K562 (cell line): ENCODE results near the gene HIP1R. TPM values are rescaled to one million over a fixed set of nuclear protein-coding genes. Genes with fewer than 3 reads are reported as not detected.
A peak's percentile ranks its signal among the peaks of the same experiment; 100 is the strongest.

Experiments used
- L3MBTL2 ChIP-seq: fragments of 450-650 bp; IDR thresholded peaks from 2 replicates; pipeline ENCODE4 v1.6.1; 2016; ENCODE audit warnings: mild to moderate bottlenecking, moderate library complexity
- NCOR1 ChIP-seq: fragments of 450-650 bp; IDR thresholded peaks from 2 replicates; pipeline ENCODE4 v1.6.1; 2016; ENCODE audit warnings: mild to moderate bottlenecking, moderate library complexity
- RAD21 ChIP-seq, 2 experiments: fragments of 250-450 bp in 1 of 2; fragments of 450-650 bp in 1 of 2; sonication (Bioruptor Pico) in 1 of 2; formaldehyde crosslinking in 1 of 2; IDR thresholded peaks in 1 of 2; conservative IDR thresholded peaks in 1 of 2; 2 replicates each; pipeline versions ENCODE4 v1.4.0 to v1.8.0; 2020 to 2022; ENCODE audit warnings: mild to moderate bottlenecking in 2 of 2, moderate library complexity in 1 of 2
- RCOR1 ChIP-seq, 2 experiments: IDR thresholded peaks; 2 replicates each; pipeline ENCODE4 v1.6.1; 2012; ENCODE audit warnings: low read depth in 2 of 2, low read length in 2 of 2, borderline replicate concordance in 1 of 2, improper control_type of control experiment in 1 of 2
- ZNF57 ChIP-seq: fragments of 450-650 bp; formaldehyde crosslinking; IDR thresholded peaks from 2 replicates; pipeline ENCODE4 v1.4.0; 2020; ENCODE audit warnings: mild to moderate bottlenecking, moderate library complexity
- polyA plus RNA-seq, 8 experiments: library from polyadenylated mRNA; depleted of rRNA in 4 of 8; stranded (reverse) in 5 of 8; unstranded in 3 of 8; fragments of >200 nt; fragmentation: Nextera tagmentation in 2 of 8; fragmentation: Illumina TruSeq in 1 of 8; extraction: Ambion mirVana in 2 of 8; extraction: Trizol in 1 of 8; gene quantifications; 2 replicates each; pipeline versions ENCODE4 v1.2.1 to v1.2.3, GENCODE V29; 2011 to 2014; ENCODE audit warnings: inconsistent platforms in 1 of 8, missing spikeins in 1 of 8
- total RNA-seq, 7 experiments: library from RNA; depleted of rRNA in 6 of 7; stranded (reverse); fragments of >200 nt in 6 of 7; fragmentation: Illumina TruSeq in 2 of 7; extraction: Trizol in 2 of 7; gene quantifications; 2 replicates each; pipeline versions ENCODE4 v1.2.1 to v1.2.3, GENCODE V29; 2011 to 2021; ENCODE audit warnings: low replicate concordance in 1 of 7
- TF ChIP-seq, protein P1 (sequence below), 2 experiments: fragments of 450-650 bp; formaldehyde crosslinking in 1 of 2; IDR thresholded peaks; 2 replicates each; pipeline versions ENCODE4 v1.4.0 to v1.6.1; 2014 to 2020; ENCODE audit warnings: mild to moderate bottlenecking in 2 of 2, borderline replicate concordance in 1 of 2, low read depth in 1 of 2
- TF ChIP-seq, protein P2 (sequence below), 2 experiments: fragments of 450-650 bp in 1 of 2; sonication (generic) in 1 of 2; formaldehyde crosslinking; conservative IDR thresholded peaks; 2 replicates each; pipeline versions ENCODE4 v1.4.0 to v1.8.1; 2020 to 2022; ENCODE audit warnings: mild to moderate bottlenecking in 1 of 2, missing genetic modification reagents in 1 of 2
- TF ChIP-seq, protein P3 (sequence below): fragments of 450-650 bp; IDR thresholded peaks from 2 replicates; pipeline ENCODE4 v1.6.1; 2016; ENCODE audit warnings: low read depth, mild to moderate bottlenecking, moderate library complexity

Gene HIP1R
- total and polyA plus RNA-seq, 9 of the 15 experiments (the other 6 are each of a cell fraction or from before 2014, with no cell fraction given) = 0.15 to 31.0 (median 14.2) TPM

DNA sequence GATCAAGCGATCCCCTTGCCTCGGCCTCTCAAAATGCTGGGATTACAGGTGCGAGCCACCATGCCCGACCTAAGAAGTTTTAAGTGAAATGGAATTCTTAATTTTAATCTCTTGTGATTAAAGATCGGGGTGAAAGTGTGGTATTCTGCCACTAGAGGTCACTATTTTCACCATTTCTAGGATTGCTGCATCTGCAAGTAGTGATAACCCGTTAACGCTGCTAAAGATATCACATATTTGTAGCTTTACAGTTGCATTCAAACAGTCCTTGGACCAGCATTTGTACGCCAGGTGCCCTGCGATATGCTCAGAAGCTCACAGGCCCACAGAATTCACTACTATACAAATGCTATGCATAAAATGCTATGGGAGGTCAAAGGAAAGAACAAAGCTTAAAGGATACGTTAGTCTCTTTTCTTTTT, 41.6 kb upstream of the HIP1R start (continued):
- TF ChIP-seq, protein P1, sequence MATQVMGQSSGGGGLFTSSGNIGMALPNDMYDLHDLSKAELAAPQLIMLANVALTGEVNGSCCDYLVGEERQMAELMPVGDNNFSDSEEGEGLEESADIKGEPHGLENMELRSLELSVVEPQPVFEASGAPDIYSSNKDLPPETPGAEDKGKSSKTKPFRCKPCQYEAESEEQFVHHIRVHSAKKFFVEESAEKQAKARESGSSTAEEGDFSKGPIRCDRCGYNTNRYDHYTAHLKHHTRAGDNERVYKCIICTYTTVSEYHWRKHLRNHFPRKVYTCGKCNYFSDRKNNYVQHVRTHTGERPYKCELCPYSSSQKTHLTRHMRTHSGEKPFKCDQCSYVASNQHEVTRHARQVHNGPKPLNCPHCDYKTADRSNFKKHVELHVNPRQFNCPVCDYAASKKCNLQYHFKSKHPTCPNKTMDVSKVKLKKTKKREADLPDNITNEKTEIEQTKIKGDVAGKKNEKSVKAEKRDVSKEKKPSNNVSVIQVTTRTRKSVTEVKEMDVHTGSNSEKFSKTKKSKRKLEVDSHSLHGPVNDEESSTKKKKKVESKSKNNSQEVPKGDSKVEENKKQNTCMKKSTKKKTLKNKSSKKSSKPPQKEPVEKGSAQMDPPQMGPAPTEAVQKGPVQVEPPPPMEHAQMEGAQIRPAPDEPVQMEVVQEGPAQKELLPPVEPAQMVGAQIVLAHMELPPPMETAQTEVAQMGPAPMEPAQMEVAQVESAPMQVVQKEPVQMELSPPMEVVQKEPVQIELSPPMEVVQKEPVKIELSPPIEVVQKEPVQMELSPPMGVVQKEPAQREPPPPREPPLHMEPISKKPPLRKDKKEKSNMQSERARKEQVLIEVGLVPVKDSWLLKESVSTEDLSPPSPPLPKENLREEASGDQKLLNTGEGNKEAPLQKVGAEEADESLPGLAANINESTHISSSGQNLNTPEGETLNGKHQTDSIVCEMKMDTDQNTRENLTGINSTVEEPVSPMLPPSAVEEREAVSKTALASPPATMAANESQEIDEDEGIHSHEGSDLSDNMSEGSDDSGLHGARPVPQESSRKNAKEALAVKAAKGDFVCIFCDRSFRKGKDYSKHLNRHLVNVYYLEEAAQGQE (IDR thresholded peaks at IDR 0.05; ENCODE audit: borderline replicate concordance) = peak; percentile 62; the same call in 1 of the 2 replicates
- TF ChIP-seq, protein P1 (CRISPR knock-in tag; IDR thresholded peaks at IDR 0.05; ENCODE audit: low read depth) = no peak
- TF ChIP-seq ZNF57 (CRISPR knock-in tag) (no peak), NCOR1 (peak; percentile 64), L3MBTL2 (0 out of 2 replicates have a peak, but pooled peaks have one; percentile 15), RAD21 (CRISPR knock-in tag; conservative IDR thresholded peaks at IDR 0.05 in 1 of 2, IDR thresholded peaks at IDR 0.05 in 1 of 2) (peak; percentile 48 to 80; a peak in 3 of 4 replicates), RCOR1 (IDR thresholded peaks at IDR 0.05; ENCODE audit: borderline replicate concordance in 1 of 2, low read depth in 2 of 2, low read length in 2 of 2) (0 out of 4 replicates have a peak, but pooled peaks of 1 of the 2 experiments have one; percentile 35)
- TF ChIP-seq, protein P2, sequence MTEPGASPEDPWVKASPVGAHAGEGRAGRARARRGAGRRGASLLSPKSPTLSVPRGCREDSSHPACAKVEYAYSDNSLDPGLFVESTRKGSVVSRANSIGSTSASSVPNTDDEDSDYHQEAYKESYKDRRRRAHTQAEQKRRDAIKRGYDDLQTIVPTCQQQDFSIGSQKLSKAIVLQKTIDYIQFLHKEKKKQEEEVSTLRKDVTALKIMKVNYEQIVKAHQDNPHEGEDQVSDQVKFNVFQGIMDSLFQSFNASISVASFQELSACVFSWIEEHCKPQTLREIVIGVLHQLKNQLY (CRISPR knock-in tag; conservative IDR thresholded peaks at IDR 0.05) = no peak
- TF ChIP-seq, protein P3, sequence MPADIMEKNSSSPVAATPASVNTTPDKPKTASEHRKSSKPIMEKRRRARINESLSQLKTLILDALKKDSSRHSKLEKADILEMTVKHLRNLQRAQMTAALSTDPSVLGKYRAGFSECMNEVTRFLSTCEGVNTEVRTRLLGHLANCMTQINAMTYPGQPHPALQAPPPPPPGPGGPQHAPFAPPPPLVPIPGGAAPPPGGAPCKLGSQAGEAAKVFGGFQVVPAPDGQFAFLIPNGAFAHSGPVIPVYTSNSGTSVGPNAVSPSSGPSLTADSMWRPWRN = no peak
